RWPE1 (cell line): ENCODE data around the gene PDE7B.

Experiments used
- CTCF ChIA-PET: fragments of 350-600 bp; sonication (Branson Sonifier 250); formaldehyde crosslinking; extraction: SDS; loops from one replicate; lab custom pipeline; 2021; lab: Yijun Ruan, JAX
- POLR2A ChIA-PET: fragments of 400-600 bp; formaldehyde crosslinking; extraction: SDS; loops from one replicate; lab custom pipeline; 2020; ENCODE audit warnings: antibody characterized with exemption; ENCODE audit not compliant: low non-redundant PET; lab: Yijun Ruan, JAX
- DNase-seq: peaks from one replicate; pipeline ENCODE4 v3.0.0; 2012; ENCODE audit warnings: low spot score
- H3K27ac ChIP-seq: fragments of 450-650 bp; 2 replicates; pipeline ENCODE4 v1.5.1; 2017
- TF ChIP-seq, protein P1 (sequence below): fragments of 450-650 bp; conservative IDR thresholded peaks from 2 replicates; pipeline ENCODE4 v1.5.1; 2017; ENCODE audit warnings: low read depth, mild to moderate bottlenecking

PDE7B gene

DNA sequence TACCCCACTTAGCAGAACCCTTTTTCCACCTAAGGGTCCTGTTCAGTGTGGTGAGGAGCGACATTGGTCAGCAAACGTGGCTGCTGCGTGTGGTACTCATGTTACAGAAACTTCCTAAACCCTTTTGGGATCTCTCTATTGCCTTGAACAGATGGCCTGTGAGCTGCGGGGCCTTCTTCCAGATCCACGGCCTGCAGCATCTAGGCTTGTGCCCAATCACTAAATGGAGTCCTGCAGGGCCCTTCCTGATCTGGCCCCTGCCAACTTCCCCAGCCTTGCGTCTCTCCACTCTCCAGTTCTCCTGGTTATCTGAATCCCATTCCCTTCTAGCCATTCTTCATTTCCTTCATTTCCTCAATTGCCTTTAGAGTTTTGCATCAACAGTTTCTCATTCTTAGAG is 85.6 kb downstream of the PDE7B start:
- DNase-seq = no peak
- ChIA-PET POLR2A (no interaction called here), CTCF (interaction anchor here (0.6 kb wide), 1 partner anchor 103 kb away, joined by 3 read pairs; no protein-coding TSS in a partner anchor)
- TF ChIP-seq, protein P1, sequence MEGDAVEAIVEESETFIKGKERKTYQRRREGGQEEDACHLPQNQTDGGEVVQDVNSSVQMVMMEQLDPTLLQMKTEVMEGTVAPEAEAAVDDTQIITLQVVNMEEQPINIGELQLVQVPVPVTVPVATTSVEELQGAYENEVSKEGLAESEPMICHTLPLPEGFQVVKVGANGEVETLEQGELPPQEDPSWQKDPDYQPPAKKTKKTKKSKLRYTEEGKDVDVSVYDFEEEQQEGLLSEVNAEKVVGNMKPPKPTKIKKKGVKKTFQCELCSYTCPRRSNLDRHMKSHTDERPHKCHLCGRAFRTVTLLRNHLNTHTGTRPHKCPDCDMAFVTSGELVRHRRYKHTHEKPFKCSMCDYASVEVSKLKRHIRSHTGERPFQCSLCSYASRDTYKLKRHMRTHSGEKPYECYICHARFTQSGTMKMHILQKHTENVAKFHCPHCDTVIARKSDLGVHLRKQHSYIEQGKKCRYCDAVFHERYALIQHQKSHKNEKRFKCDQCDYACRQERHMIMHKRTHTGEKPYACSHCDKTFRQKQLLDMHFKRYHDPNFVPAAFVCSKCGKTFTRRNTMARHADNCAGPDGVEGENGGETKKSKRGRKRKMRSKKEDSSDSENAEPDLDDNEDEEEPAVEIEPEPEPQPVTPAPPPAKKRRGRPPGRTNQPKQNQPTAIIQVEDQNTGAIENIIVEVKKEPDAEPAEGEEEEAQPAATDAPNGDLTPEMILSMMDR = no peak
- no peak overlapping the region for H3K27ac ChIP-seq

GRCh38 chr6:135938576-135939207 is 87.2 kb downstream of the PDE7B start:
- TF ChIP-seq, protein P1 = no peak
- ChIA-PET CTCF (interaction anchor here (0.7 to 1.0 kb wide), 2 partner anchors 142 to 277 kb away, joined by 3 read pairs; no protein-coding TSS in a partner anchor), POLR2A (no interaction called here)
- H3K27ac ChIP-seq = no peak overlapping the region
- DNase-seq = no peak

DNA sequence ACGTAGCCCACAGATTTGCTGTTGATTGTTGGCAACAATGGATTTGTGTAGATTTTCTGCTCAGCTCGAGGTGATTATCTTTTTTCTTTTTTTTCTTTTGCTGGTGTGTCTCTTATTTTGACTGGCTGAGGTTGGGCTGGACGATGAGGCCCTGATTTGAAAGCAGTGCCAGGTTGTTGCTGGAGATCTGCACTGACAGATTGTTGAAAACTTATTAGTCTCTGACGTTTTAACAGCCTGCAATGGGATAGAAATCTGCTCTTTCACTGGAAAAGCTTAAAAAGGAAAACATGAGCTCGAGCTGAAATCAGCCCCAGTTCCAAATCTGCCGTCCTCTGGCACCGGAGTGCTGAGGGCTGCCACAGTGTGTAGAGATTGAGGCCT is 87.7 kb downstream of the PDE7B start:
- CTCF ChIA-PET = interaction anchor here (0.7 to 1.0 kb wide), 3 partner anchors 142 to 276 kb away, joined by 3 read pairs; no protein-coding TSS in a partner anchor
- TF ChIP-seq, protein P1 = no peak
- POLR2A ChIA-PET = no interaction called here
- DNase-seq = no peak
- H3K27ac ChIP-seq = no peak overlapping the region

- ChIA-PET CTCF (no interaction called here), POLR2A (no interaction called here)
- TF ChIP-seq, protein P1 = no peak
- H3K27ac ChIP-seq = no peak overlapping the region
- no peak for DNase-seq
Observed at GRCh38 chr6:135940616-135941167, 89.2 kb downstream of the PDE7B start.

DNA sequence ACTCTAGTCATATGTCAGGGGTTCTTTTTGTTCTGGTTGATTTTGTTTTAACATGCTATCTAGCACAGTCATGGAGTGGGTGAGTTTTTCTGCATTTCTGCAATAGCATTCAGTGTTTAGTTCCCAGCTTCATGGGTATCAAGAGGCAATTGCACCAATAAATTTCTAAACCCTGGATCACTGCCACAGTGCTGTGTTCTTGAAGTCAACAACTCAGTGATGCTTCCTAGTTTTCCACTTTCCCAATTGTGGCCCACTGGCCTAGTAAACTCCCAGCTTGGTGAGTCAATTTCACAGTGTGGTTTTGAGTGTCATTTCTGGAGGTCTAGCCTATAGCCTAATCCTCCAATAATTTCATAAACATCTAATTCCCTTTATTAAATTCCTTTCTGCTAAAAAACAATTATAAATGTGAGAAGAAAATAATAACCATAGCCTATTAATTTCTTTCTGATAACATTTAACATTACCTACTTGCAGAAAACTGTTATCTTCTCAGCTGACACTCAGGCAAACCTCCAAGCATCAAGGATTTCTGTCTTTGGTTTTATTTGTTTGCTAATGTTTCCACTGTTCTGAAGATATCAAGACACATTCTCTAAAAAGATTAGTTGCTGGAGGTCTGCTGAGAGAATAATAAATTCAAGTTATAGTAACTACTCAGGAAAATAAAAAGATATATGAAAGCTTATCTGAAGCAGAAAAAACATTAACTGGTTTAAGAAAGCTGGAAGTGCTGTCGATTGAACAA is 89.9 kb downstream of the PDE7B start:
- POLR2A ChIA-PET = no interaction called here
- H3K27ac ChIP-seq = no peak overlapping the region
- CTCF ChIA-PET = interaction anchor here (0.5 to 0.7 kb wide), 2 partner anchors 51 to 147 kb away, joined by 4 read pairs; no protein-coding TSS in a partner anchor
- TF ChIP-seq, protein P1 = no peak
- no peak for DNase-seq

GRCh38 chr6:135944120-135944519 is 92.6 kb downstream of the PDE7B start:
- POLR2A ChIA-PET = no interaction called here
- no peak overlapping the region for H3K27ac ChIP-seq
- CTCF ChIA-PET = interaction anchor here (0.5 kb wide), 1 partner anchor 271 kb away, joined by 3 read pairs; no protein-coding TSS in a partner anchor
- TF ChIP-seq, protein P1 = no peak
- no peak for DNase-seq
